ENCODE measurements around the gene DHX30.
"Not testable (repeated sequence)": the region's sequence is repeated elsewhere in the genome, so short reads cannot be mapped to it uniquely, and the experiment has no call there.

DHX30 gene

GRCh38 chr3:47882338-47882737, 79.4 kb downstream of the DHX30 start:
- in situ Hi-C loops (cut with HindIII; ENCODE audit: low sequenced_read_pairs), result no loop called here

GRCh38 chr3:47884603-47885002, 81.7 kb downstream of the DHX30 start:
- in situ Hi-C loops (cut with HindIII; ENCODE audit: low sequenced_read_pairs), result no loop called here

GRCh38 chr3:47885168-47885567, 82.2 kb downstream of the DHX30 start:
- in situ Hi-C loops (cut with HindIII; ENCODE audit: low sequenced_read_pairs), result no loop called here

- in situ Hi-C loops (cut with HindIII; ENCODE audit: low sequenced_read_pairs), result not testable (repeated sequence)
These were observed 85.1 kb downstream of the DHX30 start for GRCh38 chr3:47887991-47888390.

- in situ Hi-C loops (cut with HindIII; ENCODE audit: low sequenced_read_pairs), result no loop called here
These were observed 86.2 kb downstream of the DHX30 start for GRCh38 chr3:47888986-47889757.

- in situ Hi-C loops (cut with HindIII; ENCODE audit: low sequenced_read_pairs), result no loop called here
These were observed 87.3 kb downstream of the DHX30 start for GRCh38 chr3:47890126-47890827.

GRCh38 chr3:47890828-47891612, 88.1 kb downstream of the DHX30 start:
- in situ Hi-C loops (cut with HindIII; ENCODE audit: low sequenced_read_pairs), result no loop called here

- in situ Hi-C loops (cut with HindIII; ENCODE audit: low sequenced_read_pairs), result no loop called here
These were observed 88.7 kb downstream of the DHX30 start for GRCh38 chr3:47891613-47892005.

GRCh38 chr3:47892286-47893040, 89.5 kb downstream of the DHX30 start:
- in situ Hi-C loops (cut with HindIII; ENCODE audit: low sequenced_read_pairs), result no loop called here

- in situ Hi-C loops (cut with HindIII; ENCODE audit: low sequenced_read_pairs), result no loop called here
These were observed 92.3 kb downstream of the DHX30 start for GRCh38 chr3:47895241-47895640.

GRCh38 chr3:47896736-47897135, 93.8 kb downstream of the DHX30 start:
- in situ Hi-C loops (cut with HindIII; ENCODE audit: low sequenced_read_pairs), result no loop called here

- in situ Hi-C loops (cut with HindIII; ENCODE audit: low sequenced_read_pairs), result no loop called here
These were observed 95.0 kb downstream of the DHX30 start for GRCh38 chr3:47897954-47898353.

GRCh38 chr3:47899495-47900108, 96.7 kb downstream of the DHX30 start:
- in situ Hi-C loops (cut with HindIII; ENCODE audit: low sequenced_read_pairs), result no loop called here

Data from DLD1 (cell line).